GM23338 (cell line): ENCODE results near the gene ERICH3. TPM values are rescaled to one million over a fixed set of nuclear protein-coding genes. Genes with fewer than 3 reads are reported as not detected.

Source experiments
- ATAC-seq: fragments of 200-7000 bp; cut with Tn5 transposase; 3 replicates; pipeline ENCODE4 v1.9.1; 2020
- DNase-seq: peaks from one replicate; pipeline ENCODE4 v3.0.0-alpha.2; 2015; ENCODE audit warnings: low spot score
- H2AFZ ChIP-seq: fragments of 200-600 bp; sonication (generic); 2 replicates; pipeline ENCODE4 v1.8.0; 2016; ENCODE audit warnings: antibody characterized with exemption, mild to moderate bottlenecking, moderate library complexity
- H3F3A ChIP-seq: fragments of 200-600 bp; sonication (generic); replicated peaks from 2 replicates; pipeline ENCODE4 v1.8.0; 2017; ENCODE audit warnings: antibody characterized with exemption, mixed run types, low read depth
- H3K27ac ChIP-seq: fragments of 200-600 bp; sonication (generic); 2 replicates; pipeline ENCODE4 v1.6.1; 2016; ENCODE audit warnings: low read depth
- H3K27me3 ChIP-seq: fragments of 200-600 bp; sonication (generic); 2 replicates; pipeline ENCODE4 v1.8.0; 2016; ENCODE audit warnings: mild to moderate bottlenecking, mixed run types, moderate library complexity; ENCODE audit not compliant: insufficient read depth
- H3K36me3 ChIP-seq: fragments of 200-600 bp; sonication (generic); 2 replicates; pipeline ENCODE4 v1.8.0; 2016; ENCODE audit warnings: mild to moderate bottlenecking; ENCODE audit not compliant: insufficient read depth
- H3K4me1 ChIP-seq: fragments of 200-600 bp; sonication (generic); 2 replicates; pipeline ENCODE4 v1.8.0; 2016; ENCODE audit warnings: mild to moderate bottlenecking, moderate library complexity; ENCODE audit not compliant: insufficient read depth
- H3K4me2 ChIP-seq: fragments of 200-600 bp; sonication (generic); 2 replicates; pipeline ENCODE4 v1.7.1; 2017; ENCODE audit warnings: mixed run types
- H3K4me3 ChIP-seq: fragments of 200-600 bp; sonication (generic); 2 replicates; pipeline ENCODE4 v1.6.1; 2016; ENCODE audit warnings: mixed run types
- H3K79me2 ChIP-seq: fragments of 200-600 bp; sonication (generic); replicated peaks from 2 replicates; pipeline ENCODE4 v1.8.0; 2017; ENCODE audit warnings: mild to moderate bottlenecking; ENCODE audit not compliant: insufficient read depth
- H3K9me2 ChIP-seq: fragments of 200-600 bp; sonication (generic); 2 replicates; pipeline ENCODE4 v1.8.0; 2017; ENCODE audit not compliant: insufficient read depth
- H4K20me1 ChIP-seq: fragments of 200-600 bp; sonication (generic); replicated peaks from 2 replicates; pipeline ENCODE4 v1.8.0; 2017; ENCODE audit warnings: mild to moderate bottlenecking; ENCODE audit not compliant: insufficient read depth
- H3K27ac Mint-ChIP-seq: 2 replicates; pipeline ENCODE4 v1.8.0; 2020; ENCODE audit warnings: inconsistent platforms, mild to moderate bottlenecking, moderate library complexity, mixed read lengths
- H3K27me3 Mint-ChIP-seq: 3 replicates; pipeline ENCODE4 v1.8.0; 2022; ENCODE audit warnings: low read depth, mild to moderate bottlenecking, moderate library complexity, mixed read lengths, inconsistent platforms; ENCODE audit not compliant: insufficient read depth, poor library complexity
- H3K36me3 Mint-ChIP-seq: 3 replicates; pipeline ENCODE4 v1.8.0; 2021; ENCODE audit warnings: low read depth, mild to moderate bottlenecking, inconsistent platforms, moderate library complexity, mixed read lengths
- H3K4me1 Mint-ChIP-seq: 3 replicates; pipeline ENCODE4 v1.8.0; 2020; ENCODE audit warnings: mild to moderate bottlenecking, inconsistent platforms, mixed read lengths
- H3K4me3 Mint-ChIP-seq: 3 replicates; pipeline ENCODE4 v1.8.0; 2021; ENCODE audit warnings: moderate library complexity, mild to moderate bottlenecking, inconsistent platforms, mixed read lengths
- H3K9me3 Mint-ChIP-seq: 3 replicates; pipeline ENCODE4 v1.8.0; 2020; ENCODE audit warnings: moderate library complexity, mild to moderate bottlenecking, inconsistent platforms, mixed read lengths
- CREB1 ChIP-seq: fragments of 250-450 bp; sonication (Bioruptor Pico); IDR thresholded peaks from 2 replicates; pipeline ENCODE4 v1.5.0; 2020; ENCODE audit warnings: low read depth, mild to moderate bottlenecking, moderate library complexity
- CTCF ChIP-seq, 2 experiments: fragments of 200-600 bp in 1 of 2; sonication (generic) in 1 of 2; conservative IDR thresholded peaks; 2 replicates each; pipeline versions ENCODE4 v1.5.1 to v1.6.1; 2016 to 2017; ENCODE audit warnings: antibody characterized with exemption in 2 of 2, low read depth in 2 of 2, mild to moderate bottlenecking in 2 of 2, moderate library complexity in 1 of 2
- ETS1 ChIP-seq: IDR thresholded peaks from 2 replicates; pipeline ENCODE4 v1.6.1; 2016; ENCODE audit warnings: antibody characterized with exemption
- EZH2 ChIP-seq: fragments of 200-600 bp; sonication (generic); IDR thresholded peaks from one replicate; pipeline ENCODE4 v1.8.0; 2017; ENCODE audit warnings: antibody characterized with exemption, mild to moderate bottlenecking, low read depth; ENCODE audit not compliant: unreplicated experiment
- JUNB ChIP-seq: IDR thresholded peaks from one replicate; pipeline ENCODE4 v1.6.1; 2016; ENCODE audit warnings: antibody characterized with exemption; ENCODE audit not compliant: unreplicated experiment
- NANOG ChIP-seq: IDR thresholded peaks from 2 replicates; pipeline ENCODE4 v1.6.1; 2016; ENCODE audit warnings: antibody characterized with exemption, borderline replicate concordance
- POLR2AphosphoS5 ChIP-seq: IDR thresholded peaks from 2 replicates; pipeline ENCODE4 v1.6.1; 2016; ENCODE audit warnings: antibody characterized with exemption, low read depth
- REST ChIP-seq: IDR thresholded peaks from one replicate; pipeline ENCODE4 v1.6.1; 2018; ENCODE audit warnings: antibody characterized with exemption; ENCODE audit not compliant: unreplicated experiment
- STAT1 ChIP-seq: IDR thresholded peaks from one replicate; pipeline ENCODE4 v1.6.1; 2016; ENCODE audit warnings: antibody characterized with exemption; ENCODE audit not compliant: unreplicated experiment
- ZNF114 ChIP-seq: fragments of 250-450 bp; sonication (Bioruptor Pico); IDR thresholded peaks from 2 replicates; pipeline ENCODE4 v1.5.0; 2020; ENCODE audit warnings: mild to moderate bottlenecking, moderate library complexity
- long read RNA-seq: library from polyadenylated mRNA; unstranded; transcript quantifications from one replicate; pipeline ENCODE4 v2.0.0, GENCODE V29; 2020; ENCODE audit not compliant: unreplicated experiment
- polyA plus RNA-seq: library from polyadenylated mRNA; unstranded; fragments of >200 nt; fragmentation: Nextera tagmentation; extraction: Ambion mirVana; gene quantifications from 2 replicates; pipeline ENCODE4 v1.2.1, GENCODE V29; 2016
- total RNA-seq: library from RNA; depleted of rRNA; stranded (reverse); fragments of >200 nt; shearing (Covaris generic); gene quantifications from 2 replicates; pipeline ENCODE4 v1.2.3, GENCODE V29; 2014; rRNA removed

The ERICH3 gene
- total RNA-seq (not detected in 2 replicates), polyA plus RNA-seq (not detected in 2 replicates)
- long read RNA-seq: 0 reads

- Histone ChIP-seq H3F3A (no peaks in the 10 kb centered on the region), H2AFZ (peak within 1 kb of the TSS; percentile 94), H3K27me3 (peaks cover 41% of the 10 kb centered on the region), H3K4me1 (peaks cover 20% of the 10 kb centered on the region), H4K20me1 (no peaks in the 10 kb centered on the region), H3K27ac (no peak within 1 kb of the TSS), H3K36me3 (no peaks in the 10 kb centered on the region), H3K9me2 (no peaks in the 10 kb centered on the region), H3K4me3 (peak within 1 kb of the TSS; percentile 71), H3K79me2 (no peaks in the 10 kb centered on the region), H3K4me2 (peak within 1 kb of the TSS; percentile 90)
- H3K27me3 Mint-ChIP-seq: peaks cover 15% of the 10 kb centered on the region
- peak; percentile 86 for ATAC-seq
- peak; percentile 66 for DNase-seq
- peaks cover 12% of the 10 kb centered on the region for H3K9me3 Mint-ChIP-seq
- H3K4me3 Mint-ChIP-seq: peak within 1 kb of the TSS; percentile 75
- no peak for TF ChIP-seq CTCF (conservative IDR thresholded peaks at IDR 0.05; ENCODE audit: low read depth in 2 of 2)
- no peak for TF ChIP-seq CREB1 (CRISPR knock-in tag)
- peaks cover 7% of the 10 kb centered on the region for H3K36me3 Mint-ChIP-seq
- no peak within 1 kb of the TSS for H3K27ac Mint-ChIP-seq
- peaks cover 17% of the 10 kb centered on the region for H3K4me1 Mint-ChIP-seq
These were observed at the start of gene ERICH3 for GRCh38 chr1:74673351-74674111. Gene ERICH3 (minus strand): TSS chr1:74673792. CDS start chr1:74673519, 273 bp downstream.

- ATAC-seq: no peak
- no peaks in the 10 kb centered on the region for H3K4me1 Mint-ChIP-seq
These were observed 44.0 kb upstream of the ERICH3 start for GRCh38 chr1:74717626-74718025.

More at GRCh38 chr1:74717626-74718025, 44.0 kb upstream of the ERICH3 start:
- Histone ChIP-seq H3K4me2 (no peak overlapping the region), H3K27ac (no peak overlapping the region), H3F3A (no peaks in the 10 kb centered on the region), H3K79me2 (no peaks in the 10 kb centered on the region), H3K9me2 (no peaks in the 10 kb centered on the region), H3K36me3 (0 out of 2 replicates have a peak, but pooled peaks cover 23% of the 10 kb centered on the region), H4K20me1 (0 out of 2 replicates have a peak, but pooled peaks cover 5% of the 10 kb centered on the region), H3K27me3 (no peaks in the 10 kb centered on the region), H2AFZ (no peak overlapping the region), H3K4me3 (no peak overlapping the region), H3K4me1 (peaks cover 9% of the 10 kb centered on the region; the same call in 1 of the 2 replicates)
- no peaks in the 10 kb centered on the region for H3K27me3 Mint-ChIP-seq
- no peak overlapping the region for H3K27ac Mint-ChIP-seq
- no peak for DNase-seq
- no peaks in the 10 kb centered on the region for H3K9me3 Mint-ChIP-seq
- TF ChIP-seq STAT1 (no peak), CTCF (conservative IDR thresholded peaks at IDR 0.05; ENCODE audit: low read depth in 2 of 2) (no peak), POLR2AphosphoS5 (no peak), CREB1 (CRISPR knock-in tag) (no peak), ZNF114 (CRISPR knock-in tag) (no peak), NANOG (no peak), ETS1 (no peak), EZH2 (no peak), JUNB (no peak), REST (no peak)
- no peak overlapping the region for H3K4me3 Mint-ChIP-seq
- peaks cover 15% of the 10 kb centered on the region for H3K36me3 Mint-ChIP-seq
